Transverse colon (tissue), 4 donors: Measurements from ENCODE around the gene FURIN.

ENCODE experiments used
- CTCF ChIP-seq, 5 experiments: fragments of 200-600 bp in 3 of 5; fragments of 450-650 bp in 2 of 5; sonication (generic) in 3 of 5; IDR thresholded peaks; 1 replicate in 2 of 5; 2 replicates in 3 of 5; pipeline ENCODE4 v1.5.1; 2016 to 2017; ENCODE audit warnings: antibody characterized with exemption in 5 of 5, inconsistent platforms in 3 of 5, mild to moderate bottlenecking in 2 of 5, moderate library complexity in 1 of 5
- EP300 ChIP-seq: sonication (generic); formaldehyde crosslinking; IDR thresholded peaks from one replicate; pipeline ENCODE4 v1.6.1; 2017; ENCODE audit warnings: antibody characterized with exemption, low read depth
- POLR2A ChIP-seq: fragments of 450-650 bp; IDR thresholded peaks from one replicate; pipeline ENCODE4 v1.6.1; 2016; ENCODE audit warnings: antibody characterized with exemption, mild to moderate bottlenecking, moderate library complexity
- POLR2AphosphoS5 ChIP-seq, 3 donors: sonication (generic); formaldehyde crosslinking; IDR thresholded peaks; one replicate each; pipeline ENCODE4 v1.6.1; 2016; ENCODE audit warnings: antibody characterized with exemption in 3 of 3

- TF ChIP-seq POLR2A (no peak), POLR2AphosphoS5 (IDR thresholded peaks at IDR 0.05) (no peak), CTCF (IDR thresholded peaks at IDR 0.05) (no peak), EP300 (no peak)
Observed at GRCh38 chr15:90860942-90861675, 7.3 kb upstream of the FURIN start.
